Measurements from ENCODE around the gene LRRN3.
A peak's percentile ranks its signal among the peaks of the same experiment; 100 is the strongest.

LRRN3 gene

GRCh38 chr7:111108000-111108399, 17.1 kb downstream of the LRRN3 start:
- no peak overlapping the region for H3K4me3 ChIP-seq (replicated peaks in 1 of 2; ENCODE audit: low read depth in 2 of 2, low read length in 2 of 2)
- no peak for TF ChIP-seq CTCF (IDR thresholded peaks at IDR 0.05; ENCODE audit: low read depth, low read length)
- DNase-seq (ENCODE audit: low read depth in 2 of 2), result no peak

- no peak for TF ChIP-seq CTCF (IDR thresholded peaks at IDR 0.05; ENCODE audit: low read depth, low read length)
- DNase-seq (ENCODE audit: low read depth in 2 of 2), result peak; percentile 67 to 81
- H3K4me3 ChIP-seq (replicated peaks in 1 of 2; ENCODE audit: low read depth in 2 of 2, low read length in 2 of 2), result no peak overlapping the region
Measured at GRCh38 chr7:111108496-111108895, 17.6 kb downstream of the LRRN3 start.

- DNase-seq (ENCODE audit: low read depth in 2 of 2), result peak; percentile 6 to 18
- TF ChIP-seq CTCF (IDR thresholded peaks at IDR 0.05; ENCODE audit: low read depth, low read length), result no peak
- no peak overlapping the region for H3K4me3 ChIP-seq (replicated peaks in 1 of 2; ENCODE audit: low read depth in 2 of 2, low read length in 2 of 2)
Measured at GRCh38 chr7:111112439-111112838, 21.5 kb downstream of the LRRN3 start.

- DNase-seq (ENCODE audit: low read depth in 2 of 2), result peak; percentile 62 to 84
- no peak overlapping the region for H3K4me3 ChIP-seq (replicated peaks in 1 of 2; ENCODE audit: low read depth in 2 of 2, low read length in 2 of 2)
- TF ChIP-seq CTCF (IDR thresholded peaks at IDR 0.05; ENCODE audit: low read depth, low read length), result no peak
Measured at GRCh38 chr7:111113263-111114017, 22.5 kb downstream of the LRRN3 start.

- no peak for TF ChIP-seq CTCF (IDR thresholded peaks at IDR 0.05; ENCODE audit: low read depth, low read length)
- H3K4me3 ChIP-seq (replicated peaks in 1 of 2; ENCODE audit: low read depth in 2 of 2, low read length in 2 of 2), result no peak overlapping the region
- DNase-seq (ENCODE audit: low read depth in 2 of 2), result no peak
Measured at GRCh38 chr7:111115966-111116365, 25.0 kb downstream of the LRRN3 start.

- no peak overlapping the region for H3K4me3 ChIP-seq (replicated peaks in 1 of 2; ENCODE audit: low read depth in 2 of 2, low read length in 2 of 2)
- DNase-seq (ENCODE audit: low read depth in 2 of 2), result peak; percentile 49 to 66
- TF ChIP-seq CTCF (IDR thresholded peaks at IDR 0.05; ENCODE audit: low read depth, low read length), result no peak
Measured at GRCh38 chr7:111126987-111127386, 36.1 kb downstream of the LRRN3 start.

- no peak for TF ChIP-seq CTCF (IDR thresholded peaks at IDR 0.05; ENCODE audit: low read depth, low read length)
- no peak for DNase-seq (ENCODE audit: low read depth in 2 of 2)
- no peak overlapping the region for H3K4me3 ChIP-seq (replicated peaks in 1 of 2; ENCODE audit: low read depth in 2 of 2, low read length in 2 of 2)
Measured at GRCh38 chr7:111129435-111129834, 38.5 kb downstream of the LRRN3 start.
